GM23338 (cell line): ENCODE measurements around the gene IL18BP. TPM values are rescaled to one million over a fixed set of nuclear protein-coding genes. Genes with fewer than 3 reads are reported as not detected.

Experiments
- ATAC-seq: fragments of 200-7000 bp; cut with Tn5 transposase; 3 replicates; pipeline ENCODE4 v1.9.1; 2020
- DNase-seq: peaks from one replicate; pipeline ENCODE4 v3.0.0-alpha.2; 2015; ENCODE audit warnings: low spot score
- H2AFZ ChIP-seq: fragments of 200-600 bp; sonication (generic); 2 replicates; pipeline ENCODE4 v1.8.0; 2016; ENCODE audit warnings: antibody characterized with exemption, mild to moderate bottlenecking, moderate library complexity
- H3F3A ChIP-seq: fragments of 200-600 bp; sonication (generic); replicated peaks from 2 replicates; pipeline ENCODE4 v1.8.0; 2017; ENCODE audit warnings: antibody characterized with exemption, mixed run types, low read depth
- H3K27ac ChIP-seq: fragments of 200-600 bp; sonication (generic); 2 replicates; pipeline ENCODE4 v1.6.1; 2016; ENCODE audit warnings: low read depth
- H3K27me3 ChIP-seq: fragments of 200-600 bp; sonication (generic); 2 replicates; pipeline ENCODE4 v1.8.0; 2016; ENCODE audit warnings: mild to moderate bottlenecking, mixed run types, moderate library complexity; ENCODE audit not compliant: insufficient read depth
- H3K36me3 ChIP-seq: fragments of 200-600 bp; sonication (generic); 2 replicates; pipeline ENCODE4 v1.8.0; 2016; ENCODE audit warnings: mild to moderate bottlenecking; ENCODE audit not compliant: insufficient read depth
- H3K4me1 ChIP-seq: fragments of 200-600 bp; sonication (generic); 2 replicates; pipeline ENCODE4 v1.8.0; 2016; ENCODE audit warnings: mild to moderate bottlenecking, moderate library complexity; ENCODE audit not compliant: insufficient read depth
- H3K4me2 ChIP-seq: fragments of 200-600 bp; sonication (generic); 2 replicates; pipeline ENCODE4 v1.7.1; 2017; ENCODE audit warnings: mixed run types
- H3K4me3 ChIP-seq: fragments of 200-600 bp; sonication (generic); 2 replicates; pipeline ENCODE4 v1.6.1; 2016; ENCODE audit warnings: mixed run types
- H3K79me2 ChIP-seq: fragments of 200-600 bp; sonication (generic); replicated peaks from 2 replicates; pipeline ENCODE4 v1.8.0; 2017; ENCODE audit warnings: mild to moderate bottlenecking; ENCODE audit not compliant: insufficient read depth
- H3K9me2 ChIP-seq: fragments of 200-600 bp; sonication (generic); 2 replicates; pipeline ENCODE4 v1.8.0; 2017; ENCODE audit not compliant: insufficient read depth
- H4K20me1 ChIP-seq: fragments of 200-600 bp; sonication (generic); replicated peaks from 2 replicates; pipeline ENCODE4 v1.8.0; 2017; ENCODE audit warnings: mild to moderate bottlenecking; ENCODE audit not compliant: insufficient read depth
- H3K27ac Mint-ChIP-seq: 2 replicates; pipeline ENCODE4 v1.8.0; 2020; ENCODE audit warnings: inconsistent platforms, mild to moderate bottlenecking, moderate library complexity, mixed read lengths
- H3K27me3 Mint-ChIP-seq: 3 replicates; pipeline ENCODE4 v1.8.0; 2022; ENCODE audit warnings: low read depth, mild to moderate bottlenecking, moderate library complexity, mixed read lengths, inconsistent platforms; ENCODE audit not compliant: insufficient read depth, poor library complexity
- H3K36me3 Mint-ChIP-seq: 3 replicates; pipeline ENCODE4 v1.8.0; 2021; ENCODE audit warnings: low read depth, mild to moderate bottlenecking, inconsistent platforms, moderate library complexity, mixed read lengths
- H3K4me1 Mint-ChIP-seq: 3 replicates; pipeline ENCODE4 v1.8.0; 2020; ENCODE audit warnings: mild to moderate bottlenecking, inconsistent platforms, mixed read lengths
- H3K4me3 Mint-ChIP-seq: 3 replicates; pipeline ENCODE4 v1.8.0; 2021; ENCODE audit warnings: moderate library complexity, mild to moderate bottlenecking, inconsistent platforms, mixed read lengths
- H3K9me3 Mint-ChIP-seq: 3 replicates; pipeline ENCODE4 v1.8.0; 2020; ENCODE audit warnings: moderate library complexity, mild to moderate bottlenecking, inconsistent platforms, mixed read lengths
- ETS1 ChIP-seq: IDR thresholded peaks from 2 replicates; pipeline ENCODE4 v1.6.1; 2016; ENCODE audit warnings: antibody characterized with exemption
- EZH2 ChIP-seq: fragments of 200-600 bp; sonication (generic); IDR thresholded peaks from one replicate; pipeline ENCODE4 v1.8.0; 2017; ENCODE audit warnings: antibody characterized with exemption, mild to moderate bottlenecking, low read depth; ENCODE audit not compliant: unreplicated experiment
- EZH2phosphoT487 ChIP-seq: fragments of 200-600 bp; sonication (generic); IDR thresholded peaks from one replicate; pipeline ENCODE4 v1.8.1; 2018; ENCODE audit warnings: antibody characterized with exemption; ENCODE audit not compliant: unreplicated experiment
- NANOG ChIP-seq: IDR thresholded peaks from 2 replicates; pipeline ENCODE4 v1.6.1; 2016; ENCODE audit warnings: antibody characterized with exemption, borderline replicate concordance
- POLR2AphosphoS5 ChIP-seq: IDR thresholded peaks from 2 replicates; pipeline ENCODE4 v1.6.1; 2016; ENCODE audit warnings: antibody characterized with exemption, low read depth
- REST ChIP-seq: IDR thresholded peaks from one replicate; pipeline ENCODE4 v1.6.1; 2018; ENCODE audit warnings: antibody characterized with exemption; ENCODE audit not compliant: unreplicated experiment
- STAT1 ChIP-seq: IDR thresholded peaks from one replicate; pipeline ENCODE4 v1.6.1; 2016; ENCODE audit warnings: antibody characterized with exemption; ENCODE audit not compliant: unreplicated experiment
- ZNF114 ChIP-seq: fragments of 250-450 bp; sonication (Bioruptor Pico); IDR thresholded peaks from 2 replicates; pipeline ENCODE4 v1.5.0; 2020; ENCODE audit warnings: mild to moderate bottlenecking, moderate library complexity
- ZNF331 ChIP-seq: fragments of 250-450 bp; sonication (Bioruptor Pico); IDR thresholded peaks from 2 replicates; pipeline ENCODE4 v1.5.0; 2020; ENCODE audit warnings: low read depth, mild to moderate bottlenecking, moderate library complexity
- ZNF462 ChIP-seq: fragments of 250-450 bp; sonication (Bioruptor Pico); IDR thresholded peaks from 2 replicates; pipeline ENCODE4 v1.5.0; 2020; ENCODE audit warnings: mild to moderate bottlenecking, moderate library complexity
- polyA plus RNA-seq: library from polyadenylated mRNA; unstranded; fragments of >200 nt; fragmentation: Nextera tagmentation; extraction: Ambion mirVana; gene quantifications from 2 replicates; pipeline ENCODE4 v1.2.1, GENCODE V29; 2016
- total RNA-seq: library from RNA; depleted of rRNA; stranded (reverse); fragments of >200 nt; shearing (Covaris generic); gene quantifications from 2 replicates; pipeline ENCODE4 v1.2.3, GENCODE V29; 2014

The IL18BP gene
- total and polyA plus RNA-seq, 2 experiments from 2014 or later, result 3.8 to 11.2 TPM

DNA sequence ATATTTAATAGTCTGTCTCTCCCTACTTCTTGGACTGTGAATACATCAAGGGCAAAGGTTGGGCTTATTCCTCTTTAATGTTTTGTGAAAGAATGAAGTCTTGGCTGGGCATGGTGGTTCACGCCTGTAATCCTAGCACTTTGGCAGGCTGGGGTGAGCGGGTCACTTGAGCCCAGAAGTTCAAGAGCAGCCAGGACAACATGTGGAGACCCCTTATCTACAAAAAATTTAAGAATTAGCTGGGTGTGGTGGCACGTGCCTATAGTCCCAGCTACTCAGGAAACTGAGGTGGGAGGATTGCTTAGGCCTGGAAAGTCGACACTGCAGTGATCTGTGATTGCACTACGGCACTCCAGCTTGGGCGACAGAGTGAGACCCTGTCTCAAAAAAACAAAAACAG, 49.7 kb upstream of the IL18BP start:
- no peak overlapping the region for H3K27ac ChIP-seq
- H3F3A ChIP-seq, result no peaks in the 10 kb centered on the region
- no peak overlapping the region for H3K4me2 ChIP-seq
- H3K4me3 Mint-ChIP-seq, result no peak overlapping the region
- peaks cover 5% of the 10 kb centered on the region; the same call in 1 of the 3 replicates for H3K4me1 Mint-ChIP-seq
- H3K4me1 ChIP-seq, result no peaks in the 10 kb centered on the region
- TF ChIP-seq EZH2 (no peak), STAT1 (no peak), ETS1 (no peak), ZNF331 (CRISPR knock-in tag) (no peak), REST (no peak), NANOG (no peak)
- H3K9me3 Mint-ChIP-seq, result no peaks in the 10 kb centered on the region
- no peaks in the 10 kb centered on the region for H3K27me3 Mint-ChIP-seq
- H3K4me3 ChIP-seq, result no peak overlapping the region
- no peak for ATAC-seq
- DNase-seq, result no peak
- no peaks in the 10 kb centered on the region for H3K27me3 ChIP-seq
- H3K79me2 ChIP-seq, result peaks cover 96% of the 10 kb centered on the region
- no peak overlapping the region for H2AFZ ChIP-seq
- peaks cover 44% of the 10 kb centered on the region for H4K20me1 ChIP-seq
- no peaks in the 10 kb centered on the region for H3K9me2 ChIP-seq
- H3K36me3 Mint-ChIP-seq, result no peaks in the 10 kb centered on the region
- no peak overlapping the region for H3K27ac Mint-ChIP-seq
- no peaks in the 10 kb centered on the region for H3K36me3 ChIP-seq

DNA sequence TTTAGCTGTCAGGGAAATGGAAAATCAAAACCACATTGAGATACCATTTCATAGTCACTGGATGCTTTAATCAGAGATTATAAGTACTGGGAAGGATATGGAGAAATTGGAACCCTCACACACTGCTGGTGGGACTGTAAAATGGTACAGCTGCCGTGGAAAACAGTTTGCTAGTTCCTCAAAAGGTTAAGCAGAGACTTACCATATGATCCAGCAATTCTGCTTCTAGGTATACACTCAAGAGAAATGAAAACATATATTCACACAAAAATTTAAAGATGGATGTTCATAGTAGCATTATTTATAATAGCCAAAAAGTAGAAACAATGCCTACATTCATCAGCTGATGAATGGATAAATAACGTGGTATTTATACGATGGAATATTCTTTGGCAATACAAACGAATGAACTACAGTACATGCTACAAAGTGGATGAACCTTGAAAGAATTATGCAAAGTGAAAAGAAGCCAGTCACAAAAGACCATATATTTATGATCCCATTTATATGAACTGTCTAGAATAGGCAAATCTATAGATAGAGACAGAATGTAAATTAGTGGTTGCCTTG, 46.9 kb upstream of the IL18BP start:
- ATAC-seq (no peak), DNase-seq (no peak)
- Mint-ChIP-seq H3K4me1 (peaks cover 5% of the 10 kb centered on the region; the same call in 1 of the 3 replicates), H3K36me3 (no peaks in the 10 kb centered on the region), H3K9me3 (no peaks in the 10 kb centered on the region), H3K27ac (no peak overlapping the region), H3K27me3 (no peaks in the 10 kb centered on the region), H3K4me3 (no peak overlapping the region)
- Histone ChIP-seq H3K4me2 (no peak overlapping the region), H3F3A (no peaks in the 10 kb centered on the region), H3K27me3 (no peaks in the 10 kb centered on the region), H3K27ac (no peak overlapping the region), H3K36me3 (no peaks in the 10 kb centered on the region), H3K4me3 (no peak overlapping the region), H2AFZ (no peak overlapping the region), H4K20me1 (peaks cover 36% of the 10 kb centered on the region), H3K79me2 (peaks cover 91% of the 10 kb centered on the region), H3K4me1 (no peaks in the 10 kb centered on the region), H3K9me2 (no peaks in the 10 kb centered on the region)
- TF ChIP-seq ETS1 (no peak), POLR2AphosphoS5 (no peak), EZH2phosphoT487 (no peak), ZNF114 (CRISPR knock-in tag) (no peak), ZNF331 (CRISPR knock-in tag) (no peak), ZNF462 (no peak), EZH2 (no peak)
